Tibial artery (tissue), 4 donors: ENCODE measurements around the gene TCEAL5.

Experiments
- DNase-seq, 2 donors: peaks; one replicate each; pipeline ENCODE4 v3.0.0-alpha.2; 2019
- H3K27ac ChIP-seq, 2 donors: fragments of 200-600 bp; sonication (generic) in 1 of 2; 1 replicate in 1 of 2; 2 replicates in 1 of 2; pipeline ENCODE4 v1.5.1; 2018 to 2019; ENCODE audit warnings: mild to moderate bottlenecking in 1 of 2
- H3K27me3 ChIP-seq, 2 donors: fragments of 200-600 bp; sonication (generic) in 1 of 2; one replicate each; pipeline versions ENCODE4 v1.5.1 to v1.6.0; 2016 to 2019
- H3K36me3 ChIP-seq, 3 donors: fragments of 200-600 bp; sonication (generic) in 2 of 3; one replicate each; pipeline ENCODE4 v1.5.1; 2016 to 2019; ENCODE audit warnings: mild to moderate bottlenecking in 2 of 3
- H3K4me1 ChIP-seq, 4 donors: fragments of 200-600 bp; sonication (generic) in 2 of 4; 1 replicate in 3 of 4; 2 replicates in 1 of 4; pipeline ENCODE4 v1.5.1; 2016 to 2019
- H3K4me3 ChIP-seq, 2 donors: fragments of 200-600 bp; sonication (generic) in 1 of 2; 1 replicate in 1 of 2; 2 replicates in 1 of 2; pipeline ENCODE4 v1.5.1; 2018 to 2019; ENCODE audit warnings: mild to moderate bottlenecking in 2 of 2
- H3K9me3 ChIP-seq, 3 donors: fragments of 200-600 bp; sonication (generic) in 1 of 3; one replicate each; pipeline ENCODE4 v1.5.1; 2016 to 2019
- intact Hi-C: fragments of 100-400 bp; cut with DNase I; formaldehyde crosslinking; loops from one replicate; pipeline ENCODE4 v1.15.0; 2023; ENCODE audit warnings: low total_unique reads
- TF ChIP-seq, protein P1 (sequence below), 2 experiments: fragments of 200-600 bp in 1 of 2; fragments of 450-650 bp in 1 of 2; IDR thresholded peaks; one replicate each; pipeline ENCODE4 v1.5.1; 2017 to 2019; ENCODE audit warnings: antibody characterized with exemption in 2 of 2, mild to moderate bottlenecking in 1 of 2, moderate library complexity in 1 of 2

TCEAL5 gene

GRCh38 chrX:103293118-103293517, 16.6 kb upstream of the TCEAL5 start:
- Histone ChIP-seq H3K27me3 (no peaks in the 10 kb centered on the region), H3K36me3 (no peaks in the 10 kb centered on the region), H3K4me1 (no peaks in the 10 kb centered on the region), H3K4me3 (no peak overlapping the region), H3K27ac (no peak overlapping the region), H3K9me3 (peaks cover 0 to 6% (median 0%) of the 10 kb centered on the region in 3 donors)
- TF ChIP-seq, protein P1, sequence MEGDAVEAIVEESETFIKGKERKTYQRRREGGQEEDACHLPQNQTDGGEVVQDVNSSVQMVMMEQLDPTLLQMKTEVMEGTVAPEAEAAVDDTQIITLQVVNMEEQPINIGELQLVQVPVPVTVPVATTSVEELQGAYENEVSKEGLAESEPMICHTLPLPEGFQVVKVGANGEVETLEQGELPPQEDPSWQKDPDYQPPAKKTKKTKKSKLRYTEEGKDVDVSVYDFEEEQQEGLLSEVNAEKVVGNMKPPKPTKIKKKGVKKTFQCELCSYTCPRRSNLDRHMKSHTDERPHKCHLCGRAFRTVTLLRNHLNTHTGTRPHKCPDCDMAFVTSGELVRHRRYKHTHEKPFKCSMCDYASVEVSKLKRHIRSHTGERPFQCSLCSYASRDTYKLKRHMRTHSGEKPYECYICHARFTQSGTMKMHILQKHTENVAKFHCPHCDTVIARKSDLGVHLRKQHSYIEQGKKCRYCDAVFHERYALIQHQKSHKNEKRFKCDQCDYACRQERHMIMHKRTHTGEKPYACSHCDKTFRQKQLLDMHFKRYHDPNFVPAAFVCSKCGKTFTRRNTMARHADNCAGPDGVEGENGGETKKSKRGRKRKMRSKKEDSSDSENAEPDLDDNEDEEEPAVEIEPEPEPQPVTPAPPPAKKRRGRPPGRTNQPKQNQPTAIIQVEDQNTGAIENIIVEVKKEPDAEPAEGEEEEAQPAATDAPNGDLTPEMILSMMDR (IDR thresholded peaks at IDR 0.05) = no peak
- no peak for DNase-seq
- intact Hi-C loops = no loop called here

DNA sequence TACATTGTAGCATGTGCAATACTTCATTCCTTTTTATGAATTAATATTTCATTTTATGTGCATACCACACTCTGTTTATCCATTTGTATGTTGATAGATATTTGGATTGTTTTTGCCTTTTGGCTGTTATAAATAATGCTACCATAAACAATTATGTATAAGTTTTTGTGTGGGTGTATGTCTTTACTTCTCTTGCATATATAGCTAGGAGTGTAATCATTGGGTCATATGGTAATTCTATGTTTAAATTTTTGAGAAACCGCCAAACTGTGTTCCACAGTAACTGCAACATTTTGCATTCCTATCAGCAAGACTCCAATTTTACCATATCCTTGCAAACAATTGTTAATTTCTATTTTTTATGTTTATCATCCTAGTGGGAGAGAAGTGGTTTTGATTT, 3.1 kb upstream of the TCEAL5 start:
- Histone ChIP-seq H3K27me3 (no peaks in the 10 kb centered on the region), H3K4me1 (peaks cover 0 to 6% (median 3%) of the 10 kb centered on the region in 4 donors), H3K27ac (no peak overlapping the region), H3K4me3 (no peak overlapping the region), H3K9me3 (peaks cover 0 to 9% (median 0%) of the 10 kb centered on the region in 3 donors), H3K36me3 (no peaks in the 10 kb centered on the region)
- TF ChIP-seq, protein P1 (IDR thresholded peaks at IDR 0.05) = no peak
- DNase-seq = no peak
- intact Hi-C loops = no loop called here

- Histone ChIP-seq H3K4me1 (peaks cover 0 to 6% (median 3%) of the 10 kb centered on the region in 4 donors), H3K36me3 (no peaks in the 10 kb centered on the region), H3K27ac (no peak overlapping the region), H3K9me3 (no peaks in the 10 kb centered on the region), H3K4me3 (peak overlapping the region; percentile 14 to 33), H3K27me3 (no peaks in the 10 kb centered on the region)
- TF ChIP-seq, protein P1 (IDR thresholded peaks at IDR 0.05) = no peak
- DNase-seq = no peak
- intact Hi-C loops = no loop called here
These were observed 493 bp downstream of the TCEAL5 start for GRCh38 chrX:103275947-103276567.

- H3K4me3 ChIP-seq = no peak overlapping the region
- intact Hi-C loops = no loop called here
- TF ChIP-seq, protein P1 (IDR thresholded peaks at IDR 0.05) = no peak
- H3K27ac ChIP-seq = no peak overlapping the region
- no peaks in the 10 kb centered on the region for H3K9me3 ChIP-seq
- no peaks in the 10 kb centered on the region for H3K27me3 ChIP-seq
- H3K36me3 ChIP-seq = no peaks in the 10 kb centered on the region
- no peak for DNase-seq
- peaks cover 0 to 6% (median 3%) of the 10 kb centered on the region in 4 donors for H3K4me1 ChIP-seq
These were observed 2.3 kb downstream of the TCEAL5 start for GRCh38 chrX:103274284-103274683.

DNA sequence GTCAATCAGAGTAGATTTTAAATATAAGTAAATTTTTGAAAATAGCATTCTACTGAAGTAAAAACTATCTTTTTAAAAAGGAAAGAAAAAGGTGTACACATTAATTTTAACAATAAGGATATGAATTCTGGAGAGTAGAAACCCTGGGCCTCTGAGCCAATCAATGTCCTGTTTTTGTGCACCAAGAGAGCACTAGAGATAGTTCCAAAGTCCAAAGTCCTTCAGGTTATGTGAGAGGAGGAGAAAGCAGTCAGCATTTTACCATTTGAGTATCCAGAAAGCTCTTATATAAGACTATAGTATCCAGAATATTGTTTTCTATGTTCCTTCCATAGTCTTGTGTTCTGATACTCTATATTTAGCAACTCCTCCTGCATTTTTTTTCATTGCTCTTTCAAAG, 18.3 kb downstream of the TCEAL5 start:
- TF ChIP-seq, protein P1 (IDR thresholded peaks at IDR 0.05) = no peak
- H3K4me3 ChIP-seq = no peak overlapping the region
- no peaks in the 10 kb centered on the region for H3K4me1 ChIP-seq
- no peaks in the 10 kb centered on the region for H3K27me3 ChIP-seq
- intact Hi-C loops = no loop called here
- no peak for DNase-seq
- peaks cover 0 to 3% (median 0%) of the 10 kb centered on the region in 3 donors for H3K9me3 ChIP-seq
- no peaks in the 10 kb centered on the region for H3K36me3 ChIP-seq
- no peak overlapping the region for H3K27ac ChIP-seq

- Histone ChIP-seq H3K4me3 (no peak overlapping the region), H3K36me3 (no peaks in the 10 kb centered on the region), H3K27ac (no peak overlapping the region), H3K27me3 (no peaks in the 10 kb centered on the region), H3K4me1 (no peaks in the 10 kb centered on the region), H3K9me3 (no peaks in the 10 kb centered on the region)
- no peak for DNase-seq
- intact Hi-C loops = no loop called here
- TF ChIP-seq, protein P1 (IDR thresholded peaks at IDR 0.05) = no peak
These were observed 19.9 kb downstream of the TCEAL5 start for GRCh38 chrX:103256651-103257050.
